Kidney (tissue), 14 donors: ENCODE data around the gene NAV3. TPM values are rescaled to one million over a fixed set of nuclear protein-coding genes. Genes with fewer than 3 reads are reported as not detected.

ENCODE experiments used
- DNase-seq, 5 donors: peaks; one replicate each; pipeline ENCODE4 v3.0.0-alpha.2; 2013 to 2020
- FAIRE-seq: peaks from 2 replicates; lab custom pipeline; 2012; peaks lifted over from hg19 to GRCh38; lab: Jason Lieb, UNC
- H3K27ac ChIP-seq, 2 donors: one replicate each; pipeline ENCODE4 v1.7.0; 2013; ENCODE audit warnings: low read depth in 2 of 2, low read length in 2 of 2, inconsistent platforms in 1 of 2
- H3K27me3 ChIP-seq: one replicate; pipeline ENCODE4 v1.7.1; 2013; ENCODE audit warnings: low read length, inconsistent platforms; ENCODE audit not compliant: control insufficient read depth, insufficient read depth
- H3K36me3 ChIP-seq, 3 donors: one replicate each; pipeline versions ENCODE4 v1.7.0 to v1.7.1; 2013; ENCODE audit warnings: low read length in 3 of 3, control low read depth in 1 of 3, inconsistent platforms in 1 of 3; ENCODE audit not compliant: insufficient read depth in 3 of 3, control insufficient read depth in 2 of 3
- H3K4me1 ChIP-seq, 3 donors: one replicate each; pipeline versions ENCODE4 v1.7.0 to v1.7.1; 2013; ENCODE audit warnings: low read length in 3 of 3, inconsistent platforms in 1 of 3, low read depth in 1 of 3; ENCODE audit not compliant: control insufficient read depth in 2 of 3, insufficient read depth in 2 of 3
- H3K4me3 ChIP-seq, 3 donors: one replicate each; pipeline versions ENCODE4 v1.7.0 to v1.8.1; 2013; ENCODE audit warnings: low read length in 3 of 3, control low read depth in 1 of 3, inconsistent platforms in 1 of 3
- H3K9ac ChIP-seq, 3 donors: one replicate each; pipeline versions ENCODE4 v1.7.0 to v1.7.1; 2013; ENCODE audit warnings: low read length in 3 of 3, control low read depth in 1 of 3, inconsistent platforms in 1 of 3
- H3K9me3 ChIP-seq, 3 donors: one replicate each; pipeline versions ENCODE4 v1.7.0 to v1.7.1; 2013; ENCODE audit warnings: low read length in 3 of 3, control low read depth in 1 of 3, inconsistent platforms in 1 of 3; ENCODE audit not compliant: control insufficient read depth in 2 of 3, insufficient read depth in 1 of 3
- CTCF ChIP-seq: IDR thresholded peaks from 3 replicates; pipeline ENCODE4 v1.5.1; 2012; ENCODE audit warnings: mild to moderate bottlenecking, moderate library complexity, borderline replicate concordance; ENCODE audit not compliant: insufficient read depth; ENCODE audit errors: extremely low read depth
- intact Hi-C: fragments of 100-400 bp; cut with DNase I; formaldehyde crosslinking; loops from one replicate; pipeline ENCODE4 v1.11.1; 2022
- polyA plus RNA-seq: library from polyadenylated mRNA; stranded (reverse); fragments of 350-450 nt; fragmentation: Illumina TruSeq; extraction: RNeasy Lipid Tissue Mini Kit (QIAGEN cat#74804); gene quantifications from one replicate; pipeline ENCODE4 v1.2.3, GENCODE V29; 2014; ENCODE audit warnings: low read depth, low replicate concordance; ENCODE audit not compliant: insufficient read depth
- total RNA-seq: library from RNA; stranded (reverse); fragmentation: NEBNext Ultra II Directional; extraction: Animal tissue kit (Norgen Biotek cat#: 25700); gene quantifications from one replicate; pipeline ENCODE4 v1.2.1, GENCODE V29; 2021
- donor health status: control.
- donor health status: control.
- donor health status: control.
- donor health status: control.
- donor health status: control.
- donor health status: DM: yes; HTN: yes; CAD: no.
- donor health status: Normal renal cell carcinoma (clear cell type).

NAV3 gene
- total and polyA plus RNA-seq, 2 donors from 2014 or later: 0.34 to 4.5 TPM

GRCh38 chr12:77924703-77925102 lies 94.0 kb downstream of the NAV3 start:
- H3K9me3 ChIP-seq: no peaks in the 10 kb centered on the region
- FAIRE-seq (no peak), DNase-seq (no peak)
- no peak for TF ChIP-seq CTCF
- no peaks in the 10 kb centered on the region for H3K27me3 ChIP-seq
- no peak overlapping the region for H3K27ac ChIP-seq
- no peaks in the 10 kb centered on the region for H3K36me3 ChIP-seq
- intact Hi-C loops: no loop called here
- no peak overlapping the region for H3K4me3 ChIP-seq
- H3K4me1 ChIP-seq: no peaks in the 10 kb centered on the region
- no peak overlapping the region for H3K9ac ChIP-seq

GRCh38 chr12:77925536-77926108 lies 94.9 kb downstream of the NAV3 start:
- FAIRE-seq (peak; percentile 39), DNase-seq (peak; percentile 73 to 92 (median 75))
- Histone ChIP-seq H3K9me3 (no peaks in the 10 kb centered on the region), H3K4me3 (peak overlapping the region in 1 of 3 donors; percentile 23), H3K9ac (no peak overlapping the region), H3K4me1 (no peaks in the 10 kb centered on the region), H3K27me3 (no peaks in the 10 kb centered on the region), H3K27ac (no peak overlapping the region), H3K36me3 (no peaks in the 10 kb centered on the region)
- intact Hi-C loops: no loop called here
- peak; percentile 71 for TF ChIP-seq CTCF

- intact Hi-C loops: no loop called here
- Histone ChIP-seq H3K36me3 (no peaks in the 10 kb centered on the region), H3K9me3 (no peaks in the 10 kb centered on the region), H3K4me1 (no peaks in the 10 kb centered on the region), H3K27ac (no peak overlapping the region), H3K9ac (no peak overlapping the region), H3K27me3 (no peaks in the 10 kb centered on the region), H3K4me3 (no peak overlapping the region)
- TF ChIP-seq CTCF: no peak
- FAIRE-seq (no peak), DNase-seq (no peak)
These were observed 97.4 kb downstream of the NAV3 start for GRCh38 chr12:77928078-77928477.

GRCh38 chr12:77932216-77932615 lies 101.5 kb downstream of the NAV3 start:
- H3K9me3 ChIP-seq: no peaks in the 10 kb centered on the region
- H3K27ac ChIP-seq: no peak overlapping the region
- no peaks in the 10 kb centered on the region for H3K4me1 ChIP-seq
- DNase-seq (no peak), FAIRE-seq (no peak)
- H3K9ac ChIP-seq: no peak overlapping the region
- TF ChIP-seq CTCF: no peak
- no peaks in the 10 kb centered on the region for H3K27me3 ChIP-seq
- H3K4me3 ChIP-seq: no peak overlapping the region
- intact Hi-C loops: no loop called here
- H3K36me3 ChIP-seq: no peaks in the 10 kb centered on the region
